GM18858 (cell line): ENCODE data around the gene DYNLL2.
"Not testable (repeated sequence)": the region's sequence is repeated elsewhere in the genome, so short reads cannot be mapped to it uniquely, and the experiment has no call there.

Source experiments
- ATAC-seq: cut with Tn5 transposase; IDR thresholded peaks from one replicate; pipeline ENCODE4 v1.9.1; 2021; ENCODE audit not compliant: unreplicated experiment

DYNLL2 gene

GRCh38 chr17:58097384-58098088 lies 14.3 kb downstream of the DYNLL2 start:
- ATAC-seq = no peak

GRCh38 chr17:58100506-58100905 lies 17.3 kb downstream of the DYNLL2 start:
- no peak for ATAC-seq

GRCh38 chr17:58101898-58102297 lies 18.7 kb downstream of the DYNLL2 start:
- not testable (repeated sequence) for ATAC-seq

GRCh38 chr17:58105093-58105492 lies 21.9 kb downstream of the DYNLL2 start:
- no peak for ATAC-seq

GRCh38 chr17:58107306-58107705 lies 24.1 kb downstream of the DYNLL2 start:
- ATAC-seq = no peak

- no peak for ATAC-seq
Observed at GRCh38 chr17:58109197-58109596, 26.0 kb downstream of the DYNLL2 start.

GRCh38 chr17:58110012-58110411 lies 26.8 kb downstream of the DYNLL2 start:
- ATAC-seq = no peak

- ATAC-seq = no peak
Observed at GRCh38 chr17:58111676-58112075, 28.5 kb downstream of the DYNLL2 start.

GRCh38 chr17:58112970-58113631 lies 29.9 kb downstream of the DYNLL2 start:
- no peak for ATAC-seq

GRCh38 chr17:58113947-58114346 lies 30.7 kb downstream of the DYNLL2 start:
- ATAC-seq = no peak

GRCh38 chr17:58117382-58117781 lies 34.2 kb downstream of the DYNLL2 start:
- ATAC-seq = no peak

- no peak for ATAC-seq
Observed at GRCh38 chr17:58119491-58119890, 36.3 kb downstream of the DYNLL2 start.

- ATAC-seq = no peak
Observed at GRCh38 chr17:58120195-58120822, 37.1 kb downstream of the DYNLL2 start.

GRCh38 chr17:58121925-58122324 lies 38.7 kb downstream of the DYNLL2 start:
- no peak for ATAC-seq

- no peak for ATAC-seq
Observed at GRCh38 chr17:58127846-58128245, 44.6 kb downstream of the DYNLL2 start.

- ATAC-seq = not testable (repeated sequence)
Observed at GRCh38 chr17:58132697-58133096, 49.5 kb downstream of the DYNLL2 start.

GRCh38 chr17:58136669-58137279 lies 53.6 kb downstream of the DYNLL2 start:
- ATAC-seq = no peak

GRCh38 chr17:58141505-58141904 lies 58.3 kb downstream of the DYNLL2 start:
- no peak for ATAC-seq

GRCh38 chr17:58143335-58143734 lies 60.1 kb downstream of the DYNLL2 start:
- not testable (repeated sequence) for ATAC-seq

- ATAC-seq = no peak
Observed at GRCh38 chr17:58144801-58145200, 61.6 kb downstream of the DYNLL2 start.
